NCI-H345 treated with DMSO at 0.1 percent for 48 hours (cell line): ENCODE data around the gene STPG1.
A peak's percentile ranks its signal among the peaks of the same experiment; 100 is the strongest.

Experiments used
- DNase-seq: peaks from one replicate; lab custom pipeline; 2025; ENCODE audit not compliant: unreplicated experiment; lab: John Stamatoyannopoulos, UW

Gene STPG1

DNA sequence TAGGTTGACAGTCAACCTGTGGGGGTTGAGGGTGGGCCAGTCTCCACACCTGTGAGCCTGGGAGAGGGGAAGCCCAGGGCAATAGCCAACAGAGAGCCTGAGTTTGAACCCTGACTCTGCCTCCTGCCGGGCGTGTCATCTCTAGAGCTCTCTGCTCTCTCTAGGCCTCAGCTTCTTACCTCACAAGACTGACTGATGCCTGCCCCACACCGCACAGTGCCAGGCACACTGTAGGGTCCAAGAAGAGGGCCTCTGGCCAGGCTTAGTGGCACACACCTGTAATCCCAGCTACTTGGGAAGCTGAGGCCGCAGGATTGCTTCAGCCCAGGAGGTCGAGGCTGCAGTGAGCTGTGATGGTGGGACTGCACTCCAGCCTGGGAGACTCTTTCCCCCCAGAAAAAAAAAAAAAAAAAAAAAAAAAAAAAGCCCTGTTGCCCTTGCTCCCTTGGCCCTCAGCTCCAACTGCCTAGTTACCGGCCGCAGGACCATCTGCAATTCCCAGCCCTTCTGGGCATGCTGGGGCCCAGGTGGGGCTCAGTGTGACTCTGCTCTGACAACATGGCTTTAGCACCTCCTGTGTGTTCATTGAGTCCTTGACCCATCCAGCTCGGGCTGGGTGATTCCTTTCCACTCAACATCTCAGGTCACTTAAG lies 69.4 kb downstream of the STPG1 start:
- DNase-seq, result no peak

GRCh38 chr1:24343412-24344089 lies 70.0 kb downstream of the STPG1 start:
- DNase-seq, result no peak

- peak; percentile 5 for DNase-seq
These were observed 72.3 kb downstream of the STPG1 start for GRCh38 chr1:24341260-24341659.

DNA sequence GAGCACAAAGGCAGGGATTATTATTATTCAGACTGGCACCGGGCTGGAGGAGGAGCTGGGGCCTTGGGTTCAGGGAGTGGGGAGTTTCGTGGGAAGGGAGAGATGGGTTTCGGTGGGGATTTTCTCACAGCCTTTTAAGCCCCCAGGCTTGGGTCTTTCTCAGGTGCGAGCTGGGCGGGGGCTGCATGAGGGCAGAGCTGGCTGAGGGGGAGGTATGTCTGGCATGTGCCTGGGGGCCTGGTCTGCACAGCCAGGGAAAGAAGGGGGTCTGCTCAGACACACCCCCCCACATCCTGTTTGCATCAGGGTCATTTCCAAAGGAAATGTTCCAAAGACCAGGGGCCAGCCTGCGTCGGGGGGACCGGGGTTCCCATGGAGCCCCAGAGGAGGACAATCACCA lies 72.8 kb downstream of the STPG1 start:
- DNase-seq, result no peak

DNA sequence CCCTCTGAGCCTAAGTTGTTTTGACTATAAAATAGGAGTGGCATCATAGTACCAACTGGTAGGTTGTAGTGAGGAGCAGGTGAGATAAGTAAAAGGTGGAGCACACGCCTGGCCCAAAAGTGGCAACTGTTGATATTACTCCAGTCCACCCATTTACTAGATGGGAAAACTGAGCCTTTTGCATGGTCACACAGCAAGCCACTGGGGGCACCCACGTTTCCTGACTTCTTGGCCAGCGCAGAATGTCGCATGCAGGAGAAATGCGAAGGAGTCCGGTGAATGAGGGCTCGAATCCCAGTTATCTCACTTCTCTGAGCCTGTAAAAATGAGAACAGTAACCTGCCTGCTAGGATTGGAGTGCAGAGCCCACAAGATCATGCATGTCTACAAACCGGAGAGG lies 73.6 kb downstream of the STPG1 start:
- no peak for DNase-seq

DNA sequence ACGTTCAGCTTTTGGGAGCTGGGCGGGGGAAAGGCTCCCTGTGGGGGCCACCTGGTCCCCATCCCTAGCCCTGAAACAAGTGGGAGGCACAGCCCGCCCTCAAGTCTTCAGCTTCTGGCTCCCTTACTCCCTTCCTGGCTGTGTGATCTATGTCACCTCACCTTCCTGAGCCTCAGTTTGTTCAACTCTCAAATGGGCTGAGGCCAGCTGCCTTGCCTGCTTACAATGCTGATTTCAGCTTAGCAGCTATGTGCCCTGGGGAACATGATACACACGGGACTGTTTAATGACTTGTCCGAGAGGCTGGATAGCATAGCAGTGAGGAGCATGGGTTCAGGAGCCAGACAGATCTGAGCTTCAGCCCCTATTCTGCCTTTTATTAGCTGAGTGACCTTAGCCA lies 75.1 kb downstream of the STPG1 start:
- no peak for DNase-seq

GRCh38 chr1:24337455-24337854 lies 76.1 kb downstream of the STPG1 start:
- no peak for DNase-seq

GRCh38 chr1:24336075-24336474 lies 77.5 kb downstream of the STPG1 start:
- no peak for DNase-seq

DNA sequence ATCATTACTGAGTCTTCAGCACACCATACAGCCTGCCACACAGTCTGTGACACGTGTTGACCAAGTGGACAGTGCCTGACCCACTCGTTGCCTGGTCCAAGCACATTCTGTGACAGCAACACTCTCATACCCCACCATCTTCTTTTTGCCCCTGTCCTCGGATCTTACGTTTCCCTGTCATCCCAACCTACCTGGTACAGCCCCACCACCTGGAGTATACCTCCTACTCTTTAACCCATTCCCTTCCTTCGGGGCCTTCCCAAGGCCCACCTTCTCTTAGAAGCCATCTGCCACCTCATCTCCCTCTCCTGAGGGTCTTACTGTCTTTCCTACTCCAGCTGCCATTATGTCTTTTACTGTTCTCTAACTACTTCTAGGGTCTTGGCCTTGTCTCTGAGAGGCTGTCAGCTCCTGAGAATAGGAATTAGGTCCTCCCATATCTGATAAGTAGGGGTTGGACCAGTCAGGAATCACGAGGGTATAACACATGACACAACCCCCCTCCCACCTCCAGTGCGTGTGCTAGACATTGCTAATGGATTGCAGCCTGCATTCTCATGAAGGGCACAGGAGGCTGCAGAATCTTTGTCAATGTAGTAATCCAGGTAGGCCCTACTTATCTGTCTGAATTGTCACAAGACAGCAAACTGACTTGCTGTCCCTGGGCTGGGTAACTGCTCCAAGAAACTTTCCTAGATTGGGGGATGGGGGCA lies 81.5 kb downstream of the STPG1 start:
- no peak for DNase-seq

GRCh38 chr1:24329797-24330543 lies 83.6 kb downstream of the STPG1 start:
- no peak for DNase-seq

GRCh38 chr1:24329331-24329730 lies 84.3 kb downstream of the STPG1 start:
- DNase-seq, result no peak

GRCh38 chr1:24327891-24328290 lies 85.7 kb downstream of the STPG1 start:
- DNase-seq, result no peak

DNA sequence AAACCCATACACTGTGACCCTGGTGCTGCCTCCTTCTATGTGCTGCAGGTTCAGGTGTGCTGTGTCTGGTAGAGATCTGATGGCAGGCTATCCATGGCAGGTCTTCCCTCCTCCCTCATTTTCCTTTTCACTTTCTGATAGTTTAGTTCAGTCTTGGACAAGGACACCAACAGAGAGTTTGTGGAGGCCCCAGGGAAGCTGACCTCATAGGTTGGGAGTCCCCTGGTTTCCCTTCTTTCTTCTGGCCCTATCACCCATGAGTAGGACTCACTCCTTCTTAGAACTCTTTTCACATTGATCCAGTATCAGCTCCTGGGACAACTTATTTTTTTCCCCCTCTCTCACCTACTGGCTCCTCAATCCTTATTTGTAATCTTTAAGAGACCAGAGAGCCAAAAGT lies 86.1 kb downstream of the STPG1 start:
- no peak for DNase-seq

DNA sequence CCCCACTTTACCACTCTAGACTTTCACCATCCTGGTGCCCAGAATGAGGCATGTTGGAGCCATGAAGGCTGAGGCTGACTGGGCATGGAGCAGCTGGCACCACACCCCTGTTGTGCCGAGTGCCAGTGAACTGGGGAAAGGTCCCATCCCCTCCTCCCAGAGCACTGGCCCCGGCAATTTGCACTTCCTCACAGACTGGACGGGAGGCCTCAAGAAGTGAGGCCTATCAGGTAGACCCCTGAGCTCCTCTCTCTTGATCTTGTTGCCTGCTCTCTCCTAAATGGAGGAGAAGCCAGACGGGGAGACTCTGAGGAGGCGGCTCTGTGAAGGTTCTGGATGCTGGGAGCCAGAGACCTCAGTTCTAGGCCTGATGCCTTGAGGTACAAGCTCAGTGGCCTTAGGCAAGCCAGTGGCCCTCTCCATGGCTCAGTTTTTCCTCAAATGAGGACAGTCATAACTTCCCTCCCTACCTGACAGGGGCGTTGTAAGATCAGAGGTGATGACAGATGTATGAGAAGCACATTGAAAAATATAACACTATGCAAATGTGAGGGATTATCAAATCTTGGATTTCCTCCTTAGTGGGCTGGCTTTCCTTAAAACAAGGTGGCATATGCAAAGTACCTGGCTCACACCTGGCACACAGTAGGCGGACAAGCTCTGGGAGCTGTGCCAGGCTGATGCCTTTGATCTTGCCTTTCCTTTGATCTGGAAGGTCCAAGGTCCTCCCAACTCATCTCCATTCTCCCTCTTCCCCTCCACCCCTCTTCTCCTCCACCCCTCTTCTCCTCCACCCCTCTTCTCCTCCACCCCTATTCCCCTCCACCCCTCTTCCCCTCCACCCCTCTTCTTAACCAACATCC lies 87.8 kb downstream of the STPG1 start:
- no peak for DNase-seq

- DNase-seq, result no peak
These were observed 88.7 kb downstream of the STPG1 start for GRCh38 chr1:24324903-24325302.

DNA sequence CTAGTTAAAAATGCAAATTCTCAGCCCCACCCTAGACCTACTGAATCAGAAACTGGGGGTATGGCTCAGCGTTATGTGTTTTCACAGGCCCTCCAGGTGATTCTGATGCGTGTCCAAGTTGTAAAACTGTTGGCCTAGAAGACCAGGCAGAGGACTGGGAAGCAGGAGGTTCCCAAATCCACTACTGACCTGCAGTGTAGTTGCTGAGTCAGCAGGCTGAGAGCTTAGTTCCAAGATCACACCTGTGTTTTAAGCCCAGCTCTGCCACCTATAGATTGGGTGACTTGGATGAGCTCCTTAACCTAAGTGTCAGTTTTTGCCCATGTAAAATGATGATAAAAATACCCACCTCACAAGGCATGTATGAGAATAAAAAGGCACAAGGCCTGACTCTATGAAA lies 90.3 kb downstream of the STPG1 start:
- no peak for DNase-seq

DNA sequence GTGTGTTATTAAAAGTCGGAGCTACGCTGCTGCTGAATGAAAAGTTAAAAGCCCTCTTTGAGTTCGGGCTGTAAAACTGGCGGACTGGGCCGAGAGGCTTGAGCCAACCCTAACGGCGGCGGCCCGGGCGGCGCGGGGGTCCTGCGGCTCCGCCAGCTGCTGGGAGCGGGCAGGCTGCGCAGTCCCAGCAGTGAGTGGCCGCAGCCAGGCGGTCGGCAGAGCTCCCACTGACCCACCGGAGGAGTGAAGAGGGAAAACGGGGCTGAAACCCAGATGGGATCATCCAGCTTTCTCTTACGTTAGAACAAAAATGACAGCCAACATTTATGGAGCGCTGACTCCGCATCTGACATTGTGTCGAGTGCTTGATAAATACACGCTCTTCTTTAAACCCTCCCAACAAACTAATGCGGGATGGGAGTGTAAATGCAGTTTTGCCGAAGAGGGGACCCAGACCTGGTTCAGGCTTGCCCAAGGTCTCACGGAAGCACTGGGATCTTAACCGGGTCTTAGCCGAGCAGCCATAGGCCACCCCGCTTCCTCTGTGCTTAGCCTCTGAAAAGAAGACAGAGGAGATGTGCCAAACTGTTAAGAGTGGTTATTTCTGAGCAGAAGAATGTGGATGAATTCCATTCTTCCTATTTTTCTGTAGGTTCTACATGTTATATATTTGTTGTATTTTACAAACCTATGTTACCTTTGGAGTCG lies 91.0 kb downstream of the STPG1 start:
- DNase-seq, result no peak

GRCh38 chr1:24321697-24322469 lies 91.7 kb downstream of the STPG1 start:
- no peak for DNase-seq

DNA sequence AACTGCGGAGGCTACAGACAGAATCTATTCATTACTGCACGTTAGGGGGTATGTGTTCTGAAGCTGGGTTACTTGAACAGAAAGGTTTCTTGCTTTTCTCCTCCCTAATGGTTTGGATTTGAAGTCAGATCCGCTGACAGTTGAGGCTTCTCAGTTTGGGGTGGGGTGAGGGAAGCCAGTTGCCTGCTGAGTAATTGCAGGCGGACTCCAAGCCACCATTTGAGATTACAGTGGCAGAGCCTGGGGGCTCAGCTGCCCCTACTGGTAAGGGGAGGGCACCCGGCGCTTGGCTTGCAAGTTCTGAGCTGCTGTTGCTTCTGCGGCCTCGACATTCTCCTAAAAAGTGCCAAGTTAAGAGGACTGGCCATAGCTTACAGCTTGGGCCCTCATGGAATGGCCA lies 92.5 kb downstream of the STPG1 start:
- no peak for DNase-seq
